Right lobe of liver (tissue), 6 donors: ENCODE measurements around the gene CDK14. TPM values are rescaled to one million over a fixed set of nuclear protein-coding genes. Genes with fewer than 3 reads are reported as not detected.

Experiments
- ATAC-seq, 4 donors: fragments of 200-7000 bp; cut with Tn5 transposase; one replicate each; pipeline ENCODE4 v1.9.1; 2020; ENCODE audit warnings: mild to moderate bottlenecking in 4 of 4, moderate library complexity in 4 of 4
- DNase-seq, 3 donors: peaks; one replicate each; pipeline ENCODE4 v3.0.0-alpha.2; 2020
- H3K27ac ChIP-seq, 3 donors: fragments of 200-600 bp; one replicate each; pipeline ENCODE4 v1.8.0; 2022
- H3K27me3 ChIP-seq, 2 donors: fragments of 200-600 bp; one replicate each; pipeline ENCODE4 v1.8.0; 2022
- H3K36me3 ChIP-seq, 4 donors: fragments of 200-600 bp; sonication (generic) in 1 of 4; one replicate each; pipeline versions ENCODE4 v1.5.1 to v1.8.0; 2017 to 2022; ENCODE audit warnings: control low read depth in 1 of 4
- H3K4me1 ChIP-seq, 4 donors: fragments of 200-600 bp; sonication (generic) in 1 of 4; one replicate each; pipeline versions ENCODE4 v1.5.1 to v1.8.0; 2017 to 2022; ENCODE audit warnings: control low read depth in 1 of 4
- H3K4me3 ChIP-seq, 3 donors: fragments of 200-600 bp; one replicate each; pipeline ENCODE4 v1.8.0; 2022
- H3K9me3 ChIP-seq, 4 donors: fragments of 200-600 bp; sonication (generic) in 1 of 4; one replicate each; pipeline versions ENCODE4 v1.5.1 to v1.8.0; 2017 to 2022; ENCODE audit warnings: control low read depth in 1 of 4
- POLR2A ChIP-seq: fragments of 450-650 bp; IDR thresholded peaks from one replicate; pipeline ENCODE4 v1.6.1; 2017; ENCODE audit warnings: antibody characterized with exemption, mild to moderate bottlenecking
- WGBS: methylation state at CpG from one replicate; pipeline ENCODE4 v1.1.6; 2018; ENCODE audit warnings: low coverage, low lambda C conversion rate; ENCODE audit not compliant: insufficient coverage; ENCODE audit errors: missing lambda C conversion rate; 5-methylcytosine and 5-hydroxymethylcytosine counted together
- intact Hi-C, 2 donors: fragments of 100-400 bp; cut with DNase I; formaldehyde crosslinking; loops; one replicate each; pipeline versions ENCODE4 v1.11.2 to v1.14.1; 2022
- total RNA-seq, 6 experiments: library from RNA; depleted of rRNA in 2 of 6; stranded (reverse); fragments of >200 nt in 2 of 6; fragmentation: NEBNext Ultra II Directional in 3 of 6; extraction: Animal tissue kit (Norgen Biotek cat#: 25700) in 3 of 6; gene quantifications; one replicate each; pipeline versions ENCODE4 v1.1.0 to v1.2.4, GENCODE V29; 2016 to 2023
- TF ChIP-seq, protein P1 (sequence below), 4 donors: fragments of 200-600 bp in 3 of 4; fragments of 450-650 bp in 1 of 4; IDR thresholded peaks; one replicate each; pipeline versions ENCODE4 v1.5.1 to v1.8.0; 2016 to 2022; ENCODE audit warnings: antibody characterized with exemption in 4 of 4, mild to moderate bottlenecking in 2 of 4
- donor health status: DM: no; HTN: yes; CAD: no.
- donor health status: DM: no; HTN: no; CAD: no.
- donor health status: DM: no; HTN: no; CAD: no.
- donor health status: DM: no; HTN: yes; CAD: no.
- donor health status: DM: no; HTN: yes; CAD: no.

The CDK14 gene
- total RNA-seq, 6 experiments from 2014 or later: 12.6 to 28.7 (median 17.9) TPM

DNA sequence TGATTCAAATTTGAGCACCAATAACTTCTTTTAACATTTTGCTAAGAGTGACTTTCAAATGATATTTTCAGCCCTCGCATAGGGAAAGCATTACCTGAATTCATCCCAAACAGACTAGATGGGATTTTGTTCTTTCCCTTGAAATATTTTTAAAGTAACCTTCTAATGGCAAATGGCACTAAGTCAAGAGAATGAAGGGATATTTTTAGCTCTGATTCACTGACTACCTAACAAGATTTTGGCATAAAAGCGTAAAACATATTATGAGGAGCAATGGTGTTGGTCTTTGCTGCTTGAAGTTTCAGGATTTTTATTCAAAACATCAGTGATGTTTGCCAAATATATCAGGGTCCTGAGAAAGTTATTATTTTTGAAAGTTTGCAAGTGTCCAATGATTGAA is 290.3 kb downstream of the CDK14 start:
- TF ChIP-seq, protein P1, sequence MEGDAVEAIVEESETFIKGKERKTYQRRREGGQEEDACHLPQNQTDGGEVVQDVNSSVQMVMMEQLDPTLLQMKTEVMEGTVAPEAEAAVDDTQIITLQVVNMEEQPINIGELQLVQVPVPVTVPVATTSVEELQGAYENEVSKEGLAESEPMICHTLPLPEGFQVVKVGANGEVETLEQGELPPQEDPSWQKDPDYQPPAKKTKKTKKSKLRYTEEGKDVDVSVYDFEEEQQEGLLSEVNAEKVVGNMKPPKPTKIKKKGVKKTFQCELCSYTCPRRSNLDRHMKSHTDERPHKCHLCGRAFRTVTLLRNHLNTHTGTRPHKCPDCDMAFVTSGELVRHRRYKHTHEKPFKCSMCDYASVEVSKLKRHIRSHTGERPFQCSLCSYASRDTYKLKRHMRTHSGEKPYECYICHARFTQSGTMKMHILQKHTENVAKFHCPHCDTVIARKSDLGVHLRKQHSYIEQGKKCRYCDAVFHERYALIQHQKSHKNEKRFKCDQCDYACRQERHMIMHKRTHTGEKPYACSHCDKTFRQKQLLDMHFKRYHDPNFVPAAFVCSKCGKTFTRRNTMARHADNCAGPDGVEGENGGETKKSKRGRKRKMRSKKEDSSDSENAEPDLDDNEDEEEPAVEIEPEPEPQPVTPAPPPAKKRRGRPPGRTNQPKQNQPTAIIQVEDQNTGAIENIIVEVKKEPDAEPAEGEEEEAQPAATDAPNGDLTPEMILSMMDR (IDR thresholded peaks at IDR 0.05): no peak
- ATAC-seq (no peak), DNase-seq (no peak)
- H3K36me3 ChIP-seq: no peaks in the 10 kb centered on the region
- intact Hi-C loops: no loop called here
- H3K9me3 ChIP-seq: no peaks in the 10 kb centered on the region
- H3K4me3 ChIP-seq: no peak overlapping the region
- H3K4me1 ChIP-seq: no peaks in the 10 kb centered on the region
- WGBS: 88% methylated on average over 2 of the region's 2 CpGs
- H3K27me3 ChIP-seq: no peaks in the 10 kb centered on the region
- H3K27ac ChIP-seq: no peak overlapping the region

GRCh38 chr7:90889210-90889609 is 293.1 kb downstream of the CDK14 start:
- Histone ChIP-seq H3K9me3 (no peaks in the 10 kb centered on the region), H3K36me3 (no peaks in the 10 kb centered on the region), H3K27ac (no peak overlapping the region), H3K4me3 (no peak overlapping the region), H3K27me3 (no peaks in the 10 kb centered on the region), H3K4me1 (no peaks in the 10 kb centered on the region)
- intact Hi-C loops: no loop called here
- no peak for DNase-seq
- no peak for TF ChIP-seq POLR2A
- TF ChIP-seq, protein P1 (IDR thresholded peaks at IDR 0.05): no peak
- no peak for ATAC-seq
- 72% methylated on average over 2 of the region's 2 CpGs for WGBS

DNA sequence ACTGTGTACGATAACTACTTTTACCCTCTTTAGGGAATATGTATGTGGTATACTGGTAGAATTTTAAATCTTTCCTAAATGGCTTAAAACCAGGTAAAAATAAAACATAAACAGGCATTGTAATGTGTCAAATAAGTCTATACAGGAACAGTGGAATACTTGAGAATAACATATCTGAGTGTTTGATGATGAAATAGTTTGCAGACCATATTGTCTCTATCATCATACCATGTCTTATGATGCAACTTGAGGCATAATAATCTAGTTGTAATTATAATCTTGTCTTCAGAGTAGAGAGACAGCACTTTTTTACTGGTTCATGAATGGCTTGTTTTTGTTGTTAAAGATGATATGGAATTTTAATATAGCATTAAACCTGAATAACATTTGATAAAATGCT is 293.5 kb downstream of the CDK14 start:
- 91% methylated on average over 1 of the region's 1 CpG for WGBS

GRCh38 chr7:90891529-90891928 is 295.4 kb downstream of the CDK14 start:
- WGBS: 53% methylated on average over 1 of the region's 1 CpG
- intact Hi-C loops: no loop called here
- no peak for ATAC-seq
- H3K9me3 ChIP-seq: no peaks in the 10 kb centered on the region
- no peaks in the 10 kb centered on the region for H3K4me1 ChIP-seq
- no peaks in the 10 kb centered on the region for H3K36me3 ChIP-seq
- no peaks in the 10 kb centered on the region for H3K27me3 ChIP-seq
- no peak overlapping the region for H3K4me3 ChIP-seq
- DNase-seq: no peak
- TF ChIP-seq POLR2A: no peak
- TF ChIP-seq, protein P1 (IDR thresholded peaks at IDR 0.05): no peak
- no peak overlapping the region for H3K27ac ChIP-seq

More for the DNA sequence above, 293.5 kb downstream of the CDK14 start:
- Histone ChIP-seq H3K36me3 (no peaks in the 10 kb centered on the region), H3K4me1 (no peaks in the 10 kb centered on the region), H3K9me3 (no peaks in the 10 kb centered on the region), H3K27ac (no peak overlapping the region), H3K27me3 (no peaks in the 10 kb centered on the region), H3K4me3 (no peak overlapping the region)
- no peak for TF ChIP-seq POLR2A
- TF ChIP-seq, protein P1 (IDR thresholded peaks at IDR 0.05): no peak
- DNase-seq (no peak), ATAC-seq (no peak)
- intact Hi-C loops: no loop called here

- Histone ChIP-seq H3K27ac (no peak overlapping the region), H3K36me3 (no peaks in the 10 kb centered on the region), H3K9me3 (no peaks in the 10 kb centered on the region), H3K4me1 (no peaks in the 10 kb centered on the region), H3K27me3 (no peaks in the 10 kb centered on the region), H3K4me3 (no peak overlapping the region)
- ATAC-seq (no peak), DNase-seq (no peak)
- intact Hi-C loops: no loop called here
- TF ChIP-seq, protein P1 (IDR thresholded peaks at IDR 0.05): no peak
- no peak for TF ChIP-seq POLR2A
- WGBS: 96% methylated on average over 2 of the region's 2 CpGs
Observed at GRCh38 chr7:90892213-90892612, 296.1 kb downstream of the CDK14 start.
